Measurements from ENCODE around the gene PLCL2.

The PLCL2 gene

GRCh38 chr3:16993227-16993626 is 108.5 kb downstream of the PLCL2 start:
- intact Hi-C loops (cut with DNase I) = no loop called here
- DNase-seq = no peak

GRCh38 chr3:16994854-16995525 is 110.2 kb downstream of the PLCL2 start:
- no peak for DNase-seq
- intact Hi-C loops (cut with DNase I) = no loop called here

GRCh38 chr3:16995601-16996000 is 110.8 kb downstream of the PLCL2 start:
- intact Hi-C loops (cut with DNase I) = no loop called here

GRCh38 chr3:16998236-16998923 is 113.6 kb downstream of the PLCL2 start:
- intact Hi-C loops (cut with DNase I) = no loop called here
- no peak for DNase-seq

More at GRCh38 chr3:16995601-16996000, 110.8 kb downstream of the PLCL2 start:
- no peak for DNase-seq

- no peak for DNase-seq
- intact Hi-C loops (cut with DNase I) = no loop called here
Observed at GRCh38 chr3:16999161-16999560, 114.4 kb downstream of the PLCL2 start.

GRCh38 chr3:16999871-17000270 is 115.1 kb downstream of the PLCL2 start:
- DNase-seq = no peak
- intact Hi-C loops (cut with DNase I) = no loop called here

GRCh38 chr3:17003457-17003856 is 118.7 kb downstream of the PLCL2 start:
- intact Hi-C loops (cut with DNase I) = no loop called here
- no peak for DNase-seq

GRCh38 chr3:17006132-17006852 is 121.5 kb downstream of the PLCL2 start:
- no peak for DNase-seq
- intact Hi-C loops (cut with DNase I) = no loop called here

GRCh38 chr3:17007284-17007683 is 122.5 kb downstream of the PLCL2 start:
- DNase-seq = no peak
- intact Hi-C loops (cut with DNase I) = no loop called here

GRCh38 chr3:17009826-17010225 is 125.1 kb downstream of the PLCL2 start:
- intact Hi-C loops (cut with DNase I) = no loop called here
- no peak for DNase-seq

- intact Hi-C loops (cut with DNase I) = no loop called here
- DNase-seq = no peak
Observed at GRCh38 chr3:17011728-17012338, 127.1 kb downstream of the PLCL2 start.

- DNase-seq = peak in 5 of 42 donors; percentile 9 to 19 (median 12)
- intact Hi-C loops (cut with DNase I) = no loop called here
Observed at GRCh38 chr3:17013050-17013449, 128.3 kb downstream of the PLCL2 start.

- no peak for DNase-seq
- intact Hi-C loops (cut with DNase I) = no loop called here
Observed at GRCh38 chr3:17013571-17013970, 128.8 kb downstream of the PLCL2 start.

GRCh38 chr3:17014284-17014683 is 129.5 kb downstream of the PLCL2 start:
- intact Hi-C loops (cut with DNase I) = no loop called here
- no peak for DNase-seq

GRCh38 chr3:17014709-17015108 is 130.0 kb downstream of the PLCL2 start:
- intact Hi-C loops (cut with DNase I) = no loop called here
- no peak for DNase-seq

- intact Hi-C loops (cut with DNase I) = no loop called here
Observed at GRCh38 chr3:17021614-17022013, 136.9 kb downstream of the PLCL2 start.

GRCh38 chr3:17023006-17023664 is 138.4 kb downstream of the PLCL2 start:
- no peak for DNase-seq
- intact Hi-C loops (cut with DNase I) = no loop called here

More at GRCh38 chr3:17021614-17022013, 136.9 kb downstream of the PLCL2 start:
- no peak for DNase-seq

- peak in 19 of 42 donors; percentile 16 to 67 (median 34) for DNase-seq
- intact Hi-C loops (cut with DNase I) = no loop called here
Observed at GRCh38 chr3:17025594-17026139, 140.9 kb downstream of the PLCL2 start.

GRCh38 chr3:17027318-17027717 is 142.6 kb downstream of the PLCL2 start:
- intact Hi-C loops (cut with DNase I) = no loop called here

More at GRCh38 chr3:17027318-17027717, 142.6 kb downstream of the PLCL2 start:
- no peak for DNase-seq
